T-helper 9 cell (primary cell): Measurements from ENCODE around the gene PTGFRN.
"Not testable (repeated sequence)": the region's sequence is repeated elsewhere in the genome, so short reads cannot be mapped to it uniquely, and the experiment has no call there.

Experiments
- DNase-seq: peaks from one replicate; pipeline ENCODE4 v3.0.0-alpha.2; 2020

The PTGFRN gene

DNA sequence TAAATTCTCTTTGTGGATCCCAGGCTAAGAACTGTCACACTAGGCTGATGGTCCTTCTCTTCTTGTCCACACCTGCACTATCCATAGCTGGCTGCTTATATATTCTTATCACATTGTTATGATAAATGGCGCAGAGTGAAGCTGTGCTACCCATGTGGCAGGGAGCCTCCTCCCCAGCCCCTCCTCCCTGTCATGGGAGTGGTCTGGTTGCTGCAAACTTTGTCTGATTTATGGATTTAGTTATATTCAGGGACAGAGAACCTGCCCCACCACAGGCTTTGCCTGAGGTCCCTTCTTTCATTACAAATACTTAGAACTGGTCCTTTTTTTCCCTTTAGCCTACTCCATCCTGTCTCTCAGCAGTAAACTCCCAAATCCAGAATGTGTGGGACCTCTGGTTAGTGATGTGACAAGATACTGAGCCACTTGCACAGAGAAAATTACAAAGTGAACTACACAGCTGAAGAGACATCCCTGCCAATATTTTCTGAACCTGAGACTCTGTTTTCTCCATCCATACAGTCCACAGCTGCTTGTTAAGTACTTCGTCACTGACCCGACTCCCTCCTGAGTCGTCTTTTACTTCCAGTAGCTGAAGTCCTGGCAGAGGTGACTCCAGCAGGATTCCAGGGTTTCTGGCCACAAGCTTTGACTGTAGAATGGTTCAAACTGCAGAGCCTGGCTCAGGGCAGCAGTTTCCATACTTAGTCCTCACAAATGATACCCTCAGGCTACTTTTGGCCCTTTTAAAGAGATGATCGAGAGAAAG, 37.6 kb downstream of the PTGFRN start:
- DNase-seq: no peak

DNA sequence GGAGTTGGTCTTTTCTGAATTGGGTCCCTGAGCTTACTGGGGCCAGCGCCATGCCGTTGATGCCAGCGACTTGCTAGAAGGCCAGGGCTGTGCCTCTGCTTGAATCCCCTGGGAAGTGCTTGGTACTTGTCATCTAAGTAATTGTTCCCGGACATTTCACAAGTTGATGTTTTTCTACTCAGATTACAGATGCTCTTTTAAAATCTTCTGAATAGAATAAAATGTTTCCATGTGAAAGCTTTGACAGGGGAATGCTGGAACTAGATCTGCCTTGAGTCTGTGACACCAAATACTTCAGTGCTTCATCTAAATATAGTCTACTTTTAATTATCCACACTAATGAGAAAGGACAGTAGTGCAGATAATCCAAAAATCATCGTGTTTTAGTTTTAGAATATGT, 38.3 kb downstream of the PTGFRN start:
- DNase-seq: no peak

GRCh38 chr1:116948642-116949041, 38.9 kb downstream of the PTGFRN start:
- DNase-seq: no peak

DNA sequence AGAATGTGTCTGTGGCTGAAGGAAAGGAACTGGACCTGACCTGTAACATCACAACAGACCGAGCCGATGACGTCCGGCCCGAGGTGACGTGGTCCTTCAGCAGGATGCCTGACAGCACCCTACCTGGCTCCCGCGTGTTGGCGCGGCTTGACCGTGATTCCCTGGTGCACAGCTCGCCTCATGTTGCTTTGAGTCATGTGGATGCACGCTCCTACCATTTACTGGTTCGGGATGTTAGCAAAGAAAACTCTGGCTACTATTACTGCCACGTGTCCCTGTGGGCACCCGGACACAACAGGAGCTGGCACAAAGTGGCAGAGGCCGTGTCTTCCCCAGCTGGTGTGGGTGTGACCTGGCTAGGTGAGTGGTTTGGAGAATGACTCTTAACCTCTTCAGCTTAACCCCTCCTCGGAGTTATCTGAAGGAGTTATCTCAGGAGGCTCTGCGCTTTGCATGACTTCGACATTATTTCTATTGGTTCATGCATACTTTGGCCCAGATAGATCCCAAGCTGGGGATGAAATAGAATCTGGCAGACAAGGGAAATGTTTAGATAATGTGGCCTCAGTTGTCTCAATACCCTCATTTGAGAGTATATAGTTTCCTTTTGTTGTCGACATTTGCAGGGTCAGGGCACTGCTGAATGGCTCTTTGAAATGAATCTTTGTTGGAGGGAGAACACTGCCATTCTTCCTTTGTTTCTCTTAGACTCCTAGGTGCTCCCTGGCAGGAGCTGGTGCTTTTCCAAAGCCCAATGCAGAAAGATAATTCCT, 39.7 kb downstream of the PTGFRN start:
- no peak for DNase-seq

- DNase-seq: no peak
These were observed 40.9 kb downstream of the PTGFRN start for GRCh38 chr1:116950517-116951199.

- DNase-seq: no peak
These were observed 41.7 kb downstream of the PTGFRN start for GRCh38 chr1:116951200-116951935.

DNA sequence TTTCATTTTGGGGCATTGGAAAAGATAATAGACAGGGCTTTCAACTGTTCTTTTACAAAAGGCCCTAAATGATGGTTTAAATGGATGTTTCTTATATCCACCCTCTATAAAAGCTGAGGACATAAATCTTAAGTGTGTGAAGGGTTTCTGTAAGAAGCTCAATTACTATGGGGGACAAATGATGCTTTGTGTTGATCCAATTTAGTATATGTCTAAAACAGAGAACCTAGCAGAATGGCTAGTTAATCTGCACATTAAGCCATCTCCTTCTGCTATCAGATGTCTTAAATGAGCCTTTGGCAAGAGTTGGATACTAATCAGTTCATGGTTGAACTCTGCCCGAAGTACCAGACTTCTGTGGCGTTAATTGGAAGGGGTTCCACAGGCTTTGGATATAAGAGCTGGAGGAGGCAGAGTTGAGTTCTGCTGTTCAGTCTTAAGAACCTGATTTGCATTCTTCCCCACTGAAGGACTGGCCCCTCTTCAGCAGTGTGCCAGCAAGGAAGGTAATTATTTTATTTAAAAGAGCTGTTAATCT, 43.1 kb downstream of the PTGFRN start:
- DNase-seq: no peak

DNA sequence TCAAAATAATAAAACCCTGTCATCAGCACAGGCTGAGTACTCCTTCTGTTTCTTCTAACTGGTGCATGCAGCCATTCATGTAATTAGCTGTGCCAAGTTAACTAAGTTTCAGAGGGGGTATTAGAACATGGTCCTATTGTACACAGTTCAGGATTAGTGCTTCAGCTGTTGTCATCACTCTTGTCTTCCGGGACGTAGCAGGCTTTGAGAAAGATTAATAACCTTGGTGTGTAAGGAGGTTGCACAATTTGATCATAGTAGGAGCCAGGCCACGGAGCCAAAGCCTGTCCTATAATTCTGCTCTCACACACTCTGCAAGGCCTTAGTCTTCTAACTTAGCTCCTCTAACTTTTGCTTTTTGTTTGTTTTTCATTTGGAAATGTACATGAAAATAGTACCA, 44.7 kb downstream of the PTGFRN start:
- DNase-seq: no peak

DNA sequence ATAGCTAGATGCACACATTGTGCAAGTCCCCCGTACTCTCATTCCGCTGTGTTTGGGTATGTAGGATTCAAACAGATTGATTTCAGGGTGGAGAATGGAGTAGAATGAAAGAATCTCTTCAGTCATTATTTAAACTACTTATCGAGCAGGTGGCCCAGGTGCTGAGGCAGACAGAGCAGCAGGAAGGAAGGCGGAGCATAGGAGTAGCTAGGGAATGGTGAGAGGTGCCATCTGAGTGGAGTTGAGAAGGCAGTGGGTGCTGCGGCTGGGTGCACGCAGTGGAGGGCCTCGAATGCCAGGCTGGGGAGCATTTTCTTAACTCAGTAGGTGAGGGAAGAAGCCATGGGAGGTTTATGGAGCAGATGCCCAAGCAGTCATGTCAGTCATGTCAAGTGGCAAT, 46.7 kb downstream of the PTGFRN start:
- DNase-seq: no peak

GRCh38 chr1:116957646-116958045, 47.9 kb downstream of the PTGFRN start:
- DNase-seq: no peak

GRCh38 chr1:116958110-116958509, 48.4 kb downstream of the PTGFRN start:
- DNase-seq: no peak

DNA sequence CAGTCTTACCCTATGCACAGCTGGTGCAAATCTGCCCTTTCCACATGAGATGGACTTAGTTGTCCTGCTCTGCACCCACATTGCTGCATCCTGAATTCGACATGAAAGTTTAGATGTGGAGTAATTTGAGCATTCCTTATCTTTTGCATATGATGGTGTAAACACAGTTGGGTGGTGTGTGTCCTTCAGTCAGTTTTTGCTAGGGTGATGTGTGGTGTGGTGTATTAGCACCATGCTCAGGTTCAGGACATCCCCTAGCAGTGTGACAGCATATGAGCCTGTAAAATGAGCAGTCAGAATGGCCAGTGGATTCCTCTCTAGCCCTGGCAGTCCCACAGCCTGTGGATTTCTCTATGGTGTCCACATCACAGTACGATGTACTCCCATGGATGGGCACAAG, 49.3 kb downstream of the PTGFRN start:
- no peak for DNase-seq

GRCh38 chr1:116961606-116962005, 51.9 kb downstream of the PTGFRN start:
- DNase-seq: no peak

GRCh38 chr1:116962987-116963639, 53.4 kb downstream of the PTGFRN start:
- no peak for DNase-seq

DNA sequence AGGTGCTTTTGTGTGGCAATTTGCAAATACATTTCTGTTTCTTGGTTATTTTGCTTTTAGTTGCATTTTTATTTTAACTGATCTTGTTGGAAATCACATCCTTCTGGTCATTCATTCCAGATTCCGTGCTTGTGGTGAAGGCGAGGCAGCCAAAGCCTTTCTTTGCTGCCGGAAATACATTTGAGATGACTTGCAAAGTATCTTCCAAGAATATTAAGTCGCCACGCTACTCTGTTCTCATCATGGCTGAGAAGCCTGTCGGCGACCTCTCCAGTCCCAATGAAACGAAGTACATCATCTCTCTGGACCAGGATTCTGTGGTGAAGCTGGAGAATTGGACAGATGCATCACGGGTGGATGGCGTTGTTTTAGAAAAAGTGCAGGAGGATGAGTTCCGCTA, 57.1 kb downstream of the PTGFRN start:
- no peak for DNase-seq

DNA sequence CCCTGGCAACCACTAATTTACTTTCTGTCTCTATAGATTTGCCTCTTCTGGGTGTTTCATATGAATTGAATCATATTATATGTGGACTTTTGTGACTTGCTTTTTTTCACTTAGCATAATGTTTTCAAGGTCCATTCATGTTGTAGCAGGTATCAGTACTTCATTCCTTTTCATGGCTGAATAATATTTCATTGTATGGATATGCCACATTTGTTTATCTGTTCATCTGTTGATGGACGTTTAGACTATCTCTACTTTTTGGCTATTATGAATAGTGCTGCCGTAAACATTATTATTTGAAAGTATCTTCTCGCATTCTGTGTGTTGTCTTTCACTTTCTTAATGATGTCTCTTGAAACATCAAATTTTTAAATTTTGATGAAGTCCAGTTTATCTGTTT, 59.0 kb downstream of the PTGFRN start:
- no peak for DNase-seq

DNA sequence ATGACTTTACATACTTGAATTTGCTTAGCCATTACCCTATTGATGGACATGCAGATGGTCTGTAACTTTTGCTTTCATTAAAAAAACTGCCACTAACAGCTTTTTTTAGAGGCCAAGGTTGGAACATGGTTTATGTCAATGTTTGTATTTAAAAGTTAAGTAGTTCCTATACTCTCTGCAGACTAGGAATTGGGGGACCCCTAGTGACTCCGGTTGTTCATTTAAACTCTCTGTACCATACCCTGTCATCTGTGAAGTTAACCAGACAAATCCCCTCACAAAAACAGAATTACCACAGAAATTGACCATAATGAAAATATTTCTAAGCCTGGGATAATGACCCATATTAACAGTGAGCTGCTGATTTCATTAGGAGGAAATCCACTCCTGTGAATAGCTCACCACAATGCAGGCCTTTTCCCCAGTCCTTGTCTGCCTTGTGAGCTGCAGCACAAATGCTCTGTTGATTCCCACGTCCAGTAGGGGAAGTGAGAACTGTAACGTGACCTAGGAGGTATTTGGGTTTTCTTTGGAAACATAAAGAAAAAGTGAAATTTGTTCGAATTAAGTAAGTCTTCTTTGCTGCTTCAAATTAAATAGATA, 61.6 kb downstream of the PTGFRN start:
- DNase-seq: no peak

DNA sequence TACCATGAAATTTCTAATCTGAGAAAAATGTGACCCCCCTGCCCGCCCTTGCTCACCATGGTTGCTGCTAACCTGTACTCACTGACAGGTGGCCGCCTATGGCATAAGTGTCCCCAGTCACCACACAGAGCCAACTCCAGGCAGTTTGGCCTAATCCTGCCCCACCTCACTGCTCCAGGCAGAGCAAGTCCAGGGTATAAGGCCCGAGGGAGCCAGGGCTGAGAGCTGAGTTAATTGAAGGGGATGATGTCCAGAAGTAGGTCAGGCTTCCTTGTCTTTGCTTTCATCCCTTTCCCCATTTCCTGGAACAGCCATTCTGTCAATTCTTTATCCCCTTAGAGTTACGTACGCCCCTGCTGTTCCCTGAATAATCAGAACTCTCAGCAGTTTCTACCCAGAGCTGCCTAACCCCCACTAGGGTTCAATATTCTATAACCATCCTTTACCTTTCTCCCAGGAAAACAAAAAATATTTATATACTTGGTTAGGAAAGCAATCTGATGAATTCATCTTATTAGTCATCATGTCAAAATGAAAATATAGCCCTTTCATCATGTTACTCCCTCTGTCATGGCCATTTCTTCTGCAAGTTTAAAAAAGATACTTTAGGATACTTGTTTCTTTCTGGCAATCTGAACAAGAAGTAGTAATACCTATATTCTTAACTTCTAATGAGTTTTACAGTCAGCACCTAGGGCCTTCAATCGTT, 62.4 kb downstream of the PTGFRN start:
- no peak for DNase-seq

DNA sequence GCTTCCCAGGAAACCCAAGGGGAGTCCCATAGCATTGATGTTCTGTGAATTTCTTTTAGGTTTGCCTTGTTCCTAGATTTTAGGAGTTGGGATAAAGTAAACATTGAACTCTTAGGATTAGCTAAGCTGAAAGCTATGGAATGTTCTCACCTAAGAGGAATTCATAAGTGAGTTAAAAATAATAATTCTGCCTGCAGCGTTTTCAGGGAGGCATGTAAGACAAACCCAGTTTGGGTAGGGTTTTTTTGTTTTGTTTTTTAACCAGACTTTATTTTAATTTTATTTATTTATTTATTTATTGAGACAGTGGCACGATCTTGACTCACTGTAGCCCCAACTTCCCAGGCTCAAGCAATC, 62.9 kb downstream of the PTGFRN start:
- no peak for DNase-seq

GRCh38 chr1:116980309-116980708, 70.6 kb downstream of the PTGFRN start:
- not testable (repeated sequence) for DNase-seq

- no peak for DNase-seq
These were observed 71.9 kb downstream of the PTGFRN start for GRCh38 chr1:116981521-116982037.
